Esophagus mucosa (tissue), 1 donor: ENCODE results near the gene TMEM8B. TPM values are rescaled to one million over a fixed set of nuclear protein-coding genes. Genes with fewer than 3 reads are reported as not detected.
A peak's percentile ranks its signal among the peaks of the same experiment; 100 is the strongest.
"Not testable (repeated sequence)": the region's sequence is repeated elsewhere in the genome, so short reads cannot be mapped to it uniquely, and the experiment has no call there.

ENCODE experiments used
- ATAC-seq: fragments of 200-7000 bp; cut with Tn5 transposase; one replicate; pipeline ENCODE4 v1.9.1; 2020
- total RNA-seq: library from RNA; stranded (reverse); gene quantifications from one replicate; pipeline ENCODE4 v1.2.4, GENCODE V29; 2023
- donor health status: DM: yes; HTN: yes; CAD: no.

The TMEM8B gene
- total RNA-seq, 1 donor from 2014 or later: 1.7 TPM

DNA sequence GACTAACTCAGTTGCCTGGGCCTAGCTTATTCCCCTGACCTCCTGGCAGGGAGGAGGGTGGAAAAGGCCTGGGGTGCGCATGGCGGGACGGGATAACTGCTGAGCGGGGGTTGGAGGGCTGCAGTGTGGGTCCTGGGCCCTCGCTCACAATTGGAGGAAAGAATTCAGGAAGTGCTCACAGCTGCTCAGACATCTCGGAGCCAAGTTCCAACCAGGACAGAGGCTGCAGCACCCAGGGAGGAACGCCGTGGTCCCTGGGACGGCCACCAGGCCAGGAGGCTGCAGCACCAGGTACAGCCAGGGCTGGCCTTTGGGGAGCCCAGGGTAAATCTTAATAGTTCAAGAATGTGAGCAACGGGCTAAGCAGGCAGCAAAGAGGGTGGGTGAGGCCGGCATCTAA, 80.2 kb downstream of the TMEM8B start, which contains the start of gene SPAAR:
Gene SPAAR (plus strand): TSS at position 217 of the 400 bp plus-strand sequence. CDS start 974 bp downstream, outside the sequence.
- no peak for ATAC-seq

DNA sequence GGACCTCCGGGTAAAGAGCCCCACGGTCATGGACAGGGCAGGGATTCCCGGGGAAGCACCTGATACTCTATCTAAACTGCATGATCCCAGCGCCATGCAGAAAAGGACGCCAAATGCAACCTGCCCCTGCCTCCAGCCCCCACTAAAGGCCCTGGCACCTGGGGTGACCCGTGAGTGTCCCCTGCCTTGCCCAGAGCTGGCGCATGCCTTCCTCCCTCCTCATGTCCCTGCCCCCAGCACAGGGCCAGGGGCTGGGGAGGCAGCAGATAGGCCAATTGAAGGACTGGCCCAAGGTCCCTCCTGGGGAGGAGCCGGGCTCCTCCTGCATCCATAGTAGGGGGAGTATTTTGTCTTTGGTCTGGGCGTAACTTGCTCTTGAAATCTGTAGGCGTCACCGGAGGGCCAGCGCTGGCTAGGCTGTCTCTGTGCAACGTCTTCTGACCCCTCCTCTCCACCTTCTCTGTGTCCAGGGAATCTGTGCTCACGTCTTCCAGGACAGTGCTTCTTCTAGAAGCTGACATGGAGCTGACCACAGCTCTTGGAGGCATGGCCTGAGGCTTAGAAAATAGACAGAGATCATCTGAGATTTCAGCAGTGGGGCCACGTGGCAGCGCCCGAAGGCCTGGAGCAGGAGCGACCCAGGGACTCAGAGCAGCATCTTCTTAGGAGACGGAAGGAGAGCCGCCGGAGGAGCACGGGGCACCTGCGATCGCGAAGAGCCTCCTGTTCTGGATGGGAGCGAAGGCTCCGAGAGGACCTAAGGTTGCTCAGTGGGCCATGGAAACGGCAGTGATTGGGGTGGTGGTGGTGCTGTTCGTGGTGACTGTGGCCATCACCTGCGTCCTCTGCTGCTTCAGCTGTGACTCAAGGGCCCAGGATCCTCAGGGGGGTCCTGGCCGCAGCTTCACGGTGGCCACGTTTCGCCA, 80.9 kb downstream of the TMEM8B start:
- ATAC-seq: no peak

DNA sequence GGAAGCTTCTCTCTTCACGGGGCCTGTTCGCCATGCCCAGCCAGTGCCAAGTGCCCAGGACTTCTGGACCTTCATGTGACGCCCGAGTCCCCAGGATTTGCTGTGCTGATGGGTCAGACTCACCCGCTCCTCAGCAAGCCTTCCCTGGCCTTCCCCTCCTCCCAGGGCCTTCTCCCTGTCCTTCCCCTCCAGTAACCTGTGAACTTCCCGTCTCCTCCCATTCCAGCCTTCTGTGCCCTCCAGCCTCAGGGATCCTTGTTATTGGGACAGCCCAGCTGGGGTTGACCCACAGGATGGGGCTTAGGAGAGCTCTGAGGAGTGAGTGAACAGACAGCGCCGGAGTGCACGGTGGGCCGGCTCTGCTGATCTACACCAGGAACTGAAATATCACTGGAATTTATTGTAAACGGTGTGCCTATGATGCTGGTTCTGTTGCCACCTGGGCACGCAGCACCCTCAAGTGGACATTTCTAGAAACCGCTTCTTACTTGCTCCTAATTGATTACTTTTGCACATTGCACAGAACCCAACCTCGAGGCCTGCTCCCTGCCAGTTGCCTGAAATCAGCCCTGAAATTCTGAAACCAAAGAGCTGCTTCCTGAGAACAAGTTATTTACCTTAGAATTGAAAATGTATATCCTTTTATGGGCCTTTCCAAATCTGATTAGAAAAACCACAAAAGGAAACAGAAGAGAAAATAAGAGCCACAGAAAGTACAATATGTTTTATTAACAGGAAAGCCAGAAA, 81.8 kb downstream of the TMEM8B start:
- ATAC-seq: no peak

DNA sequence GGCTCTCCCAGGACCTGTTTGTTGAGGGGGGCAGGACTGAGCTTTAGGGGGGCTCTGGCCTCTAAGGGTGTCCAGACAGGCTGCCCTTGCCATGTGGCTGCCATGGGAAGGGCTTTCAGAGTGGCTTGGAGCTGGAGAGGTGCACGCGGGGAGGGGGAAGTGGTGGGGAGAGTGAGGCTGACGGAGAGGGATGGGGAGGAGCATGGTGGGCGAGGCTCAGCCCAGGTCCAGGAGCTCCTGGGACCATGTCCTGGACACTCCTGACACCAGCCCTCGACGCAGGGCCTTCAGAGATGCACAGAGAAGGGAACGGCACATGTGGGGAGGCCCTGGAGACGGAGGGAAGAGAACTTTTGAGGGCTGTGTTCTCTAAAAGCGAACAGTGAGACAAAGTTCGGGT, 82.7 kb downstream of the TMEM8B start:
- no peak for ATAC-seq

DNA sequence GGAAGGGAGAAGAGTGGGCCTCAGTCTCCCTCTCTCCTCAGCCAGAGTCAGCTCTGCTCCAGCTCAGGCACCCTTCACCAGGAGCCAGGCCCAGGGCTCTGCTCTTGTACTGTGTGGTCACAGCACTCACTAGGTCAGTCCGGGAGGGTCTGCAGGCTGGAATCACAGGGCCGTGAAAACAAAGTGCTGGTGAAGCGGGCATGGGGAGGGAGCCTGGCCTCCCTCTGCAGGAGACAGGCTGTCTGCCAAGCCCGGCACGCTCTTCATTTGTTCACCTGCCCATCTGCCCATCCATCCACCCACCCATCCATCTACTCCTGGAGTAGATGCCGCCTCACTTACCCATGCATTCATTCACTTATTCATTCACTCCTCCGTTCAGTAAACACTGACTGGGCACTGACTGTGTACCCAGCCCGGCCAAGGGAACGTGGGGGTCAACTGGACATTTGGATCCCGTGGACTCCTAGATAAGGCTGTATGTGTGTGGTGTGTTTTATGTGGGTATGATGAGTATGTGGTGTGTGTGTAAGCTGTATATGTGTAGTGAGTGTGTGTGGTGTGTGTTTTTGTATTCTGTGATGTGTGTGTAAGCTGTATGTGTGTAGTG, 83.9 kb downstream of the TMEM8B start:
- no peak for ATAC-seq

DNA sequence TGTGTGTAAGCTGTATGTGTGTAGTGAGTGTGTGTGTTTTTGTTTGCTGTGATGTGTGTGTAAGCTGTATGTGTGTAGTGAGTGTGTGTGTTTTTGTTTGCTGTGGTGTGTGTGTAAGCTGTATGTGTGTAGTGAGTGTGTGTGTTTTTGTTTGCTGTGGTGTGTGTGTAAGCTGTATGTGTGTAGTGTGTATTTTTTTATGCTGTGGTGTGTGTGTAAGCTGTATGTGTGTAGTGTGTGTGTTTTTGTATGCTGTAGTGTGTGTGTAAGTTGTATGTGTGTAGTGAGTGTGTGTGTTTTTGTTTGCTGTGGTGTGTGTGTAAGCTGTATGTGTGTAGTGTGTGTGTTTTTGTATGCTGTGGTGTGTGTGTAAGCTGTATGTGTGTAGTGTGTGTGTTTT, 84.4 kb downstream of the TMEM8B start:
- not testable (repeated sequence) for ATAC-seq

DNA sequence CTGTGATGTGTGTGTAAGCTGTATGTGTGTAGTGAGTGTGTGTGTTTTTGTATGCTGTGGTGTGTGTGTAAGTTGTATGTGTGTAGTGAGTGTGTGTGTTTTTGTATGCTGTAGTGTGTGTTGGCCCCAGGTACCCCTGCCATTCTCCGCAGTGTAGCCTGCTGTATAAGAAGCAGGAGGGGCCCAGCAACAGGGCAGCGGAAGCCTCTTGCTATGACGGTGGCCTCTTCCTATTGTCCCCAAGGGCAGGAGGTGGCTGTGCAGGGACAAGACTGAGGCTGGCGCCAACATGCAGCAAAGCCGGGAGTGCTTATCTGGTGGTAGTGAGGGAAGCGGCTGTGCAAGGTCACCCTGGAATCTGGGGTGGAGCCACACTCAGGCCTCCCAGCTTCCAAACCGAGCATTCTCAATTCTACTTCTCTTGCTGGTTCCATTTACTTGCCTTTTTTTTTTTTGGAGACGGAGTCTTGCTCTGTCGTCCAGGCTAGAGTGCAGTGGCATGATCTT, 85.3 kb downstream of the TMEM8B start:
- peak; percentile 65 for ATAC-seq

Other genes with a start within 250 kb of the TMEM8B start
- gene TESK1, start 224.0 kb upstream of the TMEM8B start, total RNA-seq: 9.5 TPM
- 0.52 TPM for gene CD72, start 210.8 kb upstream of the TMEM8B start, total RNA-seq
- 0.44 TPM for gene SIT1, start 178.3 kb upstream of the TMEM8B start, total RNA-seq
- 5,550 TPM for gene RMRP, start 171.2 kb upstream of the TMEM8B start, total RNA-seq
- gene CCDC107, start 170.9 kb upstream of the TMEM8B start, total RNA-seq: 7.9 TPM
- 2.4 TPM for gene ARHGEF39, start 164.0 kb upstream of the TMEM8B start, total RNA-seq
- 1.6 TPM for gene CA9, start 155.3 kb upstream of the TMEM8B start, total RNA-seq
- gene TPM2, start 139.3 kb upstream of the TMEM8B start, total RNA-seq: 31.2 TPM
- 84.6 TPM for gene TLN1, start 97.0 kb upstream of the TMEM8B start, total RNA-seq
- gene CREB3, start 96.6 kb upstream of the TMEM8B start, total RNA-seq: 15.1 TPM
- gene GBA2, start 80.0 kb upstream of the TMEM8B start, total RNA-seq: 20.9 TPM
- gene RGP1, start 79.9 kb upstream of the TMEM8B start, total RNA-seq: 17.4 TPM
- not detected for gene MSMP, start 75.0 kb upstream of the TMEM8B start, total RNA-seq
- 1.3 TPM for gene NPR2, start 37.6 kb upstream of the TMEM8B start, total RNA-seq
- 0.20 TPM for gene SPAG8, start 17.0 kb upstream of the TMEM8B start, total RNA-seq
- gene HINT2, start 14.2 kb upstream of the TMEM8B start, total RNA-seq: 30.2 TPM
- not detected for gene FAM221B, start 496 bp upstream of the TMEM8B start, total RNA-seq
- not detected for gene OR13J1, start 41.2 kb downstream of the TMEM8B start, total RNA-seq
- 1.2 TPM for gene HRCT1, start 77.0 kb downstream of the TMEM8B start, total RNA-seq
- 0.16 TPM for gene SPAAR, start 80.3 kb downstream of the TMEM8B start, total RNA-seq
- not detected for gene OR2S2, start 128.9 kb downstream of the TMEM8B start, total RNA-seq
- gene RECK, start 207.7 kb downstream of the TMEM8B start, total RNA-seq: 1.2 TPM